OCI-LY3 (cell line): ENCODE measurements around the gene CACNA1E.

Experiments
- H2AFZ ChIP-seq: fragments of 200-600, 300-600 bp; shearing (Covaris generic); 2 replicates; pipeline ENCODE4 v1.6.0; 2014; ENCODE audit warnings: antibody characterized with exemption, low read depth, low read length
- H3K27ac ChIP-seq: fragments of 200-600, 300-600 bp; sonication (generic); 2 replicates; pipeline ENCODE4 v1.5.1; 2014; ENCODE audit warnings: mild to moderate bottlenecking, low read length, moderate library complexity, mixed read lengths
- H3K27me3 ChIP-seq: fragments of 200-600, 300-600 bp; sonication (generic); 2 replicates; pipeline ENCODE4 v1.6.1; 2014; ENCODE audit warnings: low read depth, low read length, mixed read lengths
- H3K36me3 ChIP-seq: fragments of 200-600, 300-600 bp; sonication (generic); replicated peaks from 2 replicates; pipeline ENCODE3; 2014; ENCODE audit warnings: low read depth, low read length, mixed read lengths
- H3K4me1 ChIP-seq: fragments of 300-600, 200-600 bp; sonication (generic); 2 replicates; pipeline ENCODE4 v1.6.1; 2014; ENCODE audit warnings: low read length, mixed read lengths
- H3K4me2 ChIP-seq: fragments of 200-600, 300-600 bp; sonication (generic); 2 replicates; pipeline ENCODE4 v1.6.1; 2014; ENCODE audit warnings: low read length, mixed read lengths
- H3K4me3 ChIP-seq: fragments of 300-600, 200-600 bp; sonication (generic); 2 replicates; pipeline ENCODE4 v1.5.1; 2014; ENCODE audit warnings: antibody characterized with exemption, mild to moderate bottlenecking, low read length, moderate library complexity
- H3K79me2 ChIP-seq: fragments of 300-600, 200-600 bp; shearing (Covaris generic); 2 replicates; pipeline ENCODE4 v1.6.1; 2014; ENCODE audit warnings: mild to moderate bottlenecking, low read length, mixed read lengths
- H3K9ac ChIP-seq: fragments of 300-600, 200-600 bp; shearing (Covaris generic); 2 replicates; pipeline ENCODE4 v1.6.0; 2014; ENCODE audit warnings: mild to moderate bottlenecking, low read length, moderate library complexity
- H3K9me3 ChIP-seq: fragments of 200-600, 300-600 bp; shearing (Covaris generic); 2 replicates; pipeline ENCODE4 v1.6.1; 2014; ENCODE audit warnings: low read length, mixed read lengths; ENCODE audit not compliant: insufficient read depth
- H4K20me1 ChIP-seq: fragments of 200-600, 300-600 bp; sonication (generic); 2 replicates; pipeline ENCODE4 v1.6.1; 2016; ENCODE audit warnings: low read length, mixed read lengths; ENCODE audit not compliant: insufficient read depth
- CTCF ChIP-seq: fragments of 200-600, 300-600 bp; sonication (generic); IDR thresholded peaks from 2 replicates; pipeline ENCODE4 v1.5.1; 2014; ENCODE audit warnings: antibody characterized with exemption, low read length, low read depth
- EZH2phosphoT487 ChIP-seq: fragments of 200-600 bp; shearing (Covaris generic); IDR thresholded peaks from 2 replicates; pipeline ENCODE4 v1.6.1; 2018; ENCODE audit warnings: antibody characterized with exemption, mixed run types, low read depth

CACNA1E gene

GRCh38 chr1:181483285-181484195, at the start of gene CACNA1E:
TSS of gene CACNA1E (plus strand) at chr1:181483517. CDS start at chr1:181483745, 228 bp downstream.
- no peaks in the 10 kb centered on the region for H3K36me3 ChIP-seq
- H3K27me3 ChIP-seq = peaks cover 38% of the 10 kb centered on the region
- TF ChIP-seq CTCF = no peak
- TF ChIP-seq EZH2phosphoT487 = no peak
- H3K9ac ChIP-seq = no peak within 1 kb of the TSS
- H3K4me2 ChIP-seq = no peak within 1 kb of the TSS
- H4K20me1 ChIP-seq = no peaks in the 10 kb centered on the region
- H3K4me3 ChIP-seq = no peak within 1 kb of the TSS
- no peak within 1 kb of the TSS for H2AFZ ChIP-seq
- H3K9me3 ChIP-seq = no peaks in the 10 kb centered on the region
- H3K79me2 ChIP-seq = no peaks in the 10 kb centered on the region
- no peaks in the 10 kb centered on the region for H3K4me1 ChIP-seq
- no peak within 1 kb of the TSS for H3K27ac ChIP-seq

GRCh38 chr1:181433931-181434330, 49.4 kb upstream of the CACNA1E start:
- Histone ChIP-seq H3K9me3 (no peaks in the 10 kb centered on the region), H3K9ac (no peak overlapping the region), H3K36me3 (no peaks in the 10 kb centered on the region), H3K4me2 (no peak overlapping the region), H3K4me3 (no peak overlapping the region), H2AFZ (no peak overlapping the region), H3K4me1 (peaks cover 5% of the 10 kb centered on the region; the same call in 1 of the 2 replicates), H3K27ac (no peak overlapping the region), H3K27me3 (peaks cover 51% of the 10 kb centered on the region), H3K79me2 (no peaks in the 10 kb centered on the region), H4K20me1 (no peaks in the 10 kb centered on the region)
- TF ChIP-seq CTCF = no peak
- no peak for TF ChIP-seq EZH2phosphoT487

GRCh38 chr1:181438013-181438412, 45.3 kb upstream of the CACNA1E start:
- Histone ChIP-seq H3K4me1 (peaks cover 5% of the 10 kb centered on the region; the same call in 1 of the 2 replicates), H3K9me3 (no peaks in the 10 kb centered on the region), H3K36me3 (no peaks in the 10 kb centered on the region), H3K4me3 (no peak overlapping the region), H2AFZ (no peak overlapping the region), H3K79me2 (no peaks in the 10 kb centered on the region), H3K27ac (no peak overlapping the region), H3K27me3 (peaks cover 45% of the 10 kb centered on the region), H4K20me1 (no peaks in the 10 kb centered on the region), H3K4me2 (no peak overlapping the region), H3K9ac (no peak overlapping the region)
- TF ChIP-seq EZH2phosphoT487 (no peak), CTCF (no peak)

- TF ChIP-seq CTCF (no peak), EZH2phosphoT487 (no peak)
- no peaks in the 10 kb centered on the region for H3K9me3 ChIP-seq
- peaks cover 5% of the 10 kb centered on the region; the same call in 1 of the 2 replicates for H3K4me1 ChIP-seq
- H3K4me2 ChIP-seq = no peak overlapping the region
- H3K36me3 ChIP-seq = no peaks in the 10 kb centered on the region
- H2AFZ ChIP-seq = no peak overlapping the region
- H3K4me3 ChIP-seq = no peak overlapping the region
- no peak overlapping the region for H3K27ac ChIP-seq
- H3K27me3 ChIP-seq = peaks cover 37% of the 10 kb centered on the region
- H4K20me1 ChIP-seq = no peaks in the 10 kb centered on the region
- H3K9ac ChIP-seq = no peak overlapping the region
- no peaks in the 10 kb centered on the region for H3K79me2 ChIP-seq
These were observed 42.8 kb upstream of the CACNA1E start for GRCh38 chr1:181440510-181440909.
